HG03439 (cell line): ENCODE data around the gene IMPDH2.

Source experiments
- ATAC-seq: cut with Tn5 transposase; IDR thresholded peaks from one replicate; pipeline ENCODE4 v1.9.1; 2021; ENCODE audit warnings: mild to moderate bottlenecking, moderate library complexity; ENCODE audit not compliant: unreplicated experiment

Gene IMPDH2

GRCh38 chr3:49028673-49029562 lies at the start of gene IMPDH2:
Gene IMPDH2 (minus strand): TSS chr3:49029398. CDS start chr3:49029350, 48 bp downstream.
- ATAC-seq, result peak; percentile 84

GRCh38 chr3:49076646-49077045 lies 47.4 kb upstream of the IMPDH2 start:
- no peak for ATAC-seq

GRCh38 chr3:49076116-49076515 lies 46.9 kb upstream of the IMPDH2 start:
- no peak for ATAC-seq

GRCh38 chr3:49058011-49058410 lies 28.8 kb upstream of the IMPDH2 start:
- no peak for ATAC-seq

- ATAC-seq, result no peak
Measured at GRCh38 chr3:49057268-49057667, 28.1 kb upstream of the IMPDH2 start.

- ATAC-seq, result no peak
Measured at GRCh38 chr3:49054344-49054862, 25.2 kb upstream of the IMPDH2 start.

GRCh38 chr3:49053543-49053942 lies 24.3 kb upstream of the IMPDH2 start:
- no peak for ATAC-seq

- no peak for ATAC-seq
Measured at GRCh38 chr3:49035281-49035680, 6.1 kb upstream of the IMPDH2 start.

GRCh38 chr3:49034650-49035049 lies 5.5 kb upstream of the IMPDH2 start:
- no peak for ATAC-seq

GRCh38 chr3:49032646-49033304 lies 3.6 kb upstream of the IMPDH2 start:
- ATAC-seq, result no peak

- no peak for ATAC-seq
Measured at GRCh38 chr3:49030321-49030720, 1.1 kb upstream of the IMPDH2 start.

GRCh38 chr3:49029563-49029884 lies 326 bp upstream of the IMPDH2 start:
- ATAC-seq, result no peak

GRCh38 chr3:49028298-49028672 lies 913 bp downstream of the IMPDH2 start:
- ATAC-seq, result no peak

- ATAC-seq, result no peak
Measured at GRCh38 chr3:49027634-49028033, 1.6 kb downstream of the IMPDH2 start.

- ATAC-seq, result no peak
Measured at GRCh38 chr3:49026536-49026935, 2.7 kb downstream of the IMPDH2 start.

GRCh38 chr3:49025793-49026520 lies 3.2 kb downstream of the IMPDH2 start:
- ATAC-seq, result no peak

- ATAC-seq, result no peak
Measured at GRCh38 chr3:49025005-49025792, 4.0 kb downstream of the IMPDH2 start.

- no peak for ATAC-seq
Measured at GRCh38 chr3:49024449-49024848, 4.7 kb downstream of the IMPDH2 start.

GRCh38 chr3:49023775-49024174 lies 5.4 kb downstream of the IMPDH2 start:
- ATAC-seq, result no peak

- no peak for ATAC-seq
Measured at GRCh38 chr3:49022688-49023171, 6.5 kb downstream of the IMPDH2 start.
